NCI-H2029 treated with DMSO at 0.1 percent for 48 hours (cell line): ENCODE measurements around the gene SHISA4.
"Not testable (repeated sequence)": the region's sequence is repeated elsewhere in the genome, so short reads cannot be mapped to it uniquely, and the experiment has no call there.

Experiments used
- DNase-seq: peaks from one replicate; lab custom pipeline; 2025; lab: John Stamatoyannopoulos, UW

Gene SHISA4

DNA sequence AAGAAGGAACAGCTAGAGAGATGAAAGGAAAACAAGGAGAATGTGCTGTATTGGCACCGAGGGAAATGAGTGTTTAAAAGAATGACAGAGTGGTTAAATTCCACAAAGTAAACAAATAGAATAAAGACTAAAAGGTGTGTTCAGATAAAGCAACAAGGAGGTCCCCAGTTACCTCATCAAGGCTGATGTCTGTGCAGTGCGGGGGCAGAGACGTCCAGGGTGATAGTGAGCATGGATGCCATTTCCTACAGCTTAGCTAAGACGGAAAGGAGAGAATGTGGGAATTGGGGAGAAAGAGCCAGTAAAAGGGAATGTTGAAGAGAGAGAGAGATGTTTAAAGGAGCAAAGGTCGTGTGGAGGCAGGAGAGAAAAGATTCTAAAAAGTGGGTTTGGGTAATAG is 42.1 kb downstream of the SHISA4 start:
- DNase-seq = no peak

DNA sequence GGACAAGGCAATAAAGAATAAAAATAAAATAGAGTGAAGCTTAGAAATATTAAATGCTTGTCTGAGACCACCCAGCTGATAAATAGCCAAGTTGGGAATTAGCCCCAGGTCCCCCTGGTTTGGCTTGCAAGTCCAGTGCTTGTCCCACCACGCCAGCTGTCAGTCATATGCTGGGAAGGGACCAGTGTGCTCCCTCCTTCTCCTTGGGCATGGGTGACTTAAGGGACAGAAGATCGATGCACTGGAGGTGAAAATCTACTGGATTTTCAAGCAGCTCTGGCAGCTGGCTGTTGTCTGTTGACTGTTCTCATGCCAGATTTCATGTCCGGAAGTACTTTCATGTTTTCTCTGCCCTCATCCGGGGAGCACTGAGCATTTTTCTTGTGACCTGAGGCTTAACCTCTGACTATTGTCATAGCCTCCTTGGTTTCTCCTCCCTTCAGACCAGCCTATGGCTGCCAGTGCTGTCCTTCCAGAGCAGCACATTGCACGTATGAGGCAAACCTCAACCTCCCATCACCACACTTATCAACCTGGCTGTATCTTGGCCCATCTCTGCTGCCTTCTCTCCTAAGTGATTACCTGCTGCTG is 45.2 kb downstream of the SHISA4 start:
- DNase-seq = no peak

DNA sequence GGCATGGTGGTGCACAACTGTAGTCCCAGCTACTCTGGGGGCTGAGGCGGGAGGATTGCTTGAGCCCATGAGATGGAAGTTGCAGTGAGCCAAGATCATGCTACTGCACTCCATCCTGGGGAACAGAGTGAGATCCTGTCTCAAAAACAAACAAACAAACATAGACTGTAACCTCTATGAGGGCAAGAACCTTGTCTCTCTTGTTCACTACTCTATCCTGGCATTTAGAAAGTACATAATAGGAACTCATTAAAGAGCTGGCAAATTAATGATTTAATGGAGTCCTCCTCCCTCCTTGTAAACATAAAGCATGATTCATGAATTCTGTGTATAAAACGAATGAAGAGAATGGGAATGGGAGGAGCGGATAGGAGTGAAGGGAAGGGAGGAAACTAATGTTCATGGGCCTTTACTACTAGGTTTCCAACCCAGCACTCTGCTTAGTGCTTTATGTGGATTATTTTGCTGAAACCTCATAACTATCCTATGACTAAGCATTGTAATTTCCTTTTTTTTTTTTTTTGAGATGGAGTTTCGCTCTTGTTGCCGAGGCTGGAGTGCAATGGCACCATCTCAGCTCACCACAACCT is 49.0 kb downstream of the SHISA4 start:
- DNase-seq = no peak

DNA sequence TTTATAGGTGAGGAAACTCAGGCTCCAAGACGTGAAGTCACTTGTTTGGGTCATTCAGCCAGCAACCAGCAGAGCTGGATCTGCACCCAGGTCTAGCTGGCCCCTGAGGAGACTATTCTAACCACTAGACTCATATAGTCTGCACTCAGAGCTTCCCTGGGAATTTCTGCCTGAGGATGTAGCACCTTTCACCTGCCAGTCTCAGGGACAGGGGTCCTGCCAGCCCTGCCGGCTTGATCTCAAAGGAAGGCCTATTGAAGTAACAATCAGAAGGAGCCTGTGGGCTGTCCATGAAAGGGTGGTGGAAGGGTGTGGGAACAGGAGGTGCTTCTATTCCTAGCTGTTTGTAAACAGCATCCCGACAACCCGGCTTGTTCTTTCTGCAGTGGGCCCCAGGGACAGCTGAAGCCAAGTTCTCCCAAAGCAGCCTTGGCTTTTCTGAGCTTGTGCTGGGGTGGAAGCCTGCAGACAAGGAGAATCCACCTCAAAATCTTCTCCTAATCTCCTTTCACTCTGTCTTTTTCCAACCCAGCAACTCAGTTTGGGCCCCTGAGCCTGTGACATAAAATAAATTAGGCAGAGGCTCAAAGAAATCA is 49.8 kb downstream of the SHISA4 start:
- no peak for DNase-seq

DNA sequence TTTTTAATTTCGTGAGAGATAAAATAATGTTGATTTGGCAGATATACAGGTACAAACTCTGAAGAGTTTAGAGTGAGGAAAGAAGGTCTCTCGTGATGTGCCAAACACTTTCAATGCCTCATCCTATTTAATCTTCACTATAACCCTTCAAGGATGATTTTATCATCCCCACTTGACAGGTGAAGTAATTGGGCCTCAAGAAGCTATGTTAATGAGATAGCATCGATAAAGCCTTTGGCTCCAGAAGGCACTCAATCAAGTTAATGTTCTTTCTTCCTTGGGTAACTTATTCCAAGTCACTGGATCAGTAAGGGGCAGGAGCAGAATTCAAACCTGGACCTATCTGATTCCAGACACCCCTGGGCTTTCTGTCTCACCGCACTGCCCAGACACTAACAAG is 50.5 kb downstream of the SHISA4 start:
- DNase-seq = no peak

DNA sequence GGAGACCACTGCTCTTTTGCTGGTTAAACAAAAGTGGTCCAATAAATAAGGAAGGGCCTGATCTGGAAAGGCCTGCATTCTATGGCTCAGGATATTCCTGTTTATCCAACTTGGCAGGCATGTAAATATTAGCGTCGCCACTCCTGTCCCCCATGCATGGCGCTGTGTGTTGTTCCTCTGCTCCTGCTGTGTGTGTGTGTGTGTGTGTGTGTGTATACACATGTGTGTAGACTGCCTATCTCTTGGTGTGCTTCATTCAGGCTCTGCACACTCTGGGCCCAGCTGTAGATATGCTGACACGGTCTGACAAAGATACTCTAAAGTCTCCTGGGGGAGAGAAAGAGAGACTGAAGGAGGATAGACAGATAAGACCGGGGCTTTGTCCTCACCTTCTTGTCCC is 50.9 kb downstream of the SHISA4 start:
- DNase-seq = no peak

DNA sequence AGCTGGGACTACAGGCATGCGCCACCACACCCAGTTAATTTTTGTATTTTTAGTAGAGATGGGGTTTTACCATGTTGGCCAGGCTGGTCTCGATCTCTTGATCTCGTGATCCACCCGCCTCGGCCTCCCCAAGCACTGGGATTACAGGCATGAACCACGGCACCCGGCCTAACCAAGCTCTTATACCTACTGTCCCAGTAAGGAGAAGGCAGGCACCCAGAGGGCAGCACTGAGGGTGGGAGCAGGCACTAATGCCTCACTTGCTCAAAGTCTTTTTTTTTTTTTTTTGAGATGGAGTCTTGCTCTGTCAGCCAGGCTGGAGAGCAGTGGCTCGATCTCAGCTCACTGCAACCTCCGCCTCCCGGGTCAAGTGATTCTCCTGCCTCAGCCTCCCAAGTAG is 51.6 kb downstream of the SHISA4 start:
- not testable (repeated sequence) for DNase-seq

DNA sequence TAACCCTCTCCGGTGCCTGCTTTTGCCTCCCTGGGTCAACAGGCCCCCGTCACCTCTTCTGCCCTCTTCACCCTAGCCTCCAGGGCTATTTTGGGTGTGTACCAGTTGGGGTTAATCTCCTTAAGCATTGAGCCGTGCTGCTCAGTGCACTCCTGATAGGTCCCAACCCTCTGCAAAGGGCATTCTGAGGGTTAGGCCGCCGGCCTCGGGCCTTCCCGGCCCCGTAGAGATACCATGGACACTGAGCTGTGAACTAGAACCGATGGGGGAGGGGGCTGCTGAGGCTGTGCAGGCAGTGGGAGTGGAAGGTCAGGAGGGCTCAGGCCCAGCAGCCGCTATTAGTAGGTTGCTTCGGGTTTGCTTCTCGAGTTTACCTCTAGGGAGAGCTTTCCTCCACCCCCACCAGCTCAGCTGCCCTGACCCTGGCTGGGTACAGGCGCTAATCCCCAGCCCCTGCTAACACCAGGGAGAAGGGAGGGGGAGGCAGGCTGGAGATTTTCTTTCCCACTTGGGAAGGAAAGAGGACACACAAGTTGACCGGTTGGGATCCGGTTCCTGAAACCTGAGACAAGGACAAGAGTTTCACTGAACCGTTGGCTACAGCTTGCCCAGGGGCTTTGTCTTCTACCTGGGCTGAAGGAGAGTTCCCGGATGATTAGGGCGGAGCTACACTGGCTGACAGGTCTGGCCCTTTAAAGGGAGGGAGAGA is 52.9 kb downstream of the SHISA4 start:
- DNase-seq = peak; percentile 10

DNA sequence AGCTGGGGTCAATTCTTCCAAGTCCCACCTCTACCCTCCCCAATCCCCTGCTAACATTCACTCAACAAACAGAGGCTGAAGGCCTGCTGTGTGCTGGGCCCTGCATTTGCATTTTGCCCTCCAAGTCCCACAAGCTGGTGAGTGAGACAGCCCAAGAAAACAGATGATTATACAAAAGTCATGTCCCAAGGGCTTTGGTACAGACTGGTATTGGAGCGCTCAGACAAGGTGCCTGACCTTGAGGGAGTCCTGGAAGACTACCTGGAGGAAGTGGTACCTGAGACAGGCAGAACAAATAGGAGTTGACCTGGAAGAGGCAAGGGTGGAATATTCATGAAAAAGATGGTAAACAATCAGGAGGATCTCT is 53.4 kb downstream of the SHISA4 start:
- DNase-seq = no peak
